Nephron progenitor cell (in vitro differentiated cells): ENCODE measurements around the gene HEBP2.

ENCODE experiments used
- DNase-seq: peaks from one replicate; pipeline ENCODE4 v3.0.0; 2021
- H3K27ac Mint-ChIP-seq: 2 replicates; pipeline ENCODE4 v1.8.0; 2021; ENCODE audit warnings: mild to moderate bottlenecking, moderate library complexity, mixed read lengths
- H3K27me3 Mint-ChIP-seq: 2 replicates; pipeline ENCODE4 v1.8.0; 2021; ENCODE audit warnings: mild to moderate bottlenecking, low read depth, mixed read lengths; ENCODE audit not compliant: poor library complexity
- H3K36me3 Mint-ChIP-seq: 2 replicates; pipeline ENCODE4 v1.8.0; 2021; ENCODE audit warnings: low read depth, mixed read lengths
- H3K4me1 Mint-ChIP-seq: 2 replicates; pipeline ENCODE4 v1.8.0; 2021; ENCODE audit warnings: mixed read lengths
- H3K4me3 Mint-ChIP-seq: 2 replicates; pipeline ENCODE4 v1.8.0; 2021; ENCODE audit warnings: mild to moderate bottlenecking, moderate library complexity, mixed read lengths
- H3K9me3 Mint-ChIP-seq: 2 replicates; pipeline ENCODE4 v1.8.0; 2021; ENCODE audit warnings: mild to moderate bottlenecking, moderate library complexity, mixed read lengths
- CTCF ChIP-seq: fragments of 200-600 bp; sonication (generic); IDR thresholded peaks from 2 replicates; pipeline ENCODE4 v1.5.0; 2021; ENCODE audit warnings: antibody characterized with exemption

Gene HEBP2

GRCh38 chr6:138446821-138447220 is 42.8 kb downstream of the HEBP2 start:
- Mint-ChIP-seq H3K36me3 (peaks cover 15% of the 10 kb centered on the region), H3K4me1 (no peaks in the 10 kb centered on the region), H3K9me3 (no peaks in the 10 kb centered on the region), H3K27me3 (no peaks in the 10 kb centered on the region), H3K4me3 (no peak overlapping the region), H3K27ac (peak overlapping the region; percentile 68)
- DNase-seq = no peak
- TF ChIP-seq CTCF = no peak

DNA sequence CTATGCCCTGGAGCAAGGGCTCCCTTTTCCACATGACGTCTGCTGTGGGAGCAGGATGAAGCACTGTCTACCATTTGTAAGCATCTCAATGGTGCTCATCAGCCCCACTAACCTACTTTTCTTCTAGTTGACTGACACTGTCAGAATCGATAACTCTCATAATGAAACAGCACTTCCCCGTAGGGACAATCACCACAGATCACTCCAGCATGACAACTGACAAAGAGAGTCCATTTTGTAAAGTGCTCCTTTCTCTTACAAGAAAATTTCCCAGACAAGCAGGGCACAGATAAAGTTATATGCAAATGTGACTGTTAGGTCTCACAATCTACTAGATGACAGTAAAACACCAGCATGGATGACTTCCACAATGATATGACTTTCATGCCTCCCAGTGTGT is 46.4 kb downstream of the HEBP2 start:
- DNase-seq = no peak
- peaks cover 5% of the 10 kb centered on the region for H3K36me3 Mint-ChIP-seq
- H3K9me3 Mint-ChIP-seq = no peaks in the 10 kb centered on the region
- no peak for TF ChIP-seq CTCF
- no peaks in the 10 kb centered on the region for H3K27me3 Mint-ChIP-seq
- H3K4me1 Mint-ChIP-seq = no peaks in the 10 kb centered on the region
- peak overlapping the region; percentile 69 for H3K27ac Mint-ChIP-seq
- H3K4me3 Mint-ChIP-seq = no peak overlapping the region

GRCh38 chr6:138451043-138451442 is 47.0 kb downstream of the HEBP2 start:
- TF ChIP-seq CTCF = no peak

GRCh38 chr6:138454981-138455706 is 51.1 kb downstream of the HEBP2 start:
- no peaks in the 10 kb centered on the region for H3K27me3 Mint-ChIP-seq
- TF ChIP-seq CTCF = no peak
- no peak overlapping the region for H3K27ac Mint-ChIP-seq
- peaks cover 9% of the 10 kb centered on the region for H3K36me3 Mint-ChIP-seq
- no peak overlapping the region for H3K4me3 Mint-ChIP-seq
- no peak for DNase-seq
- H3K4me1 Mint-ChIP-seq = no peaks in the 10 kb centered on the region
- no peaks in the 10 kb centered on the region for H3K9me3 Mint-ChIP-seq

More at GRCh38 chr6:138451043-138451442, 47.0 kb downstream of the HEBP2 start:
- Mint-ChIP-seq H3K4me3 (no peak overlapping the region), H3K9me3 (no peaks in the 10 kb centered on the region), H3K36me3 (peaks cover 5% of the 10 kb centered on the region), H3K27ac (no peak overlapping the region), H3K27me3 (no peaks in the 10 kb centered on the region), H3K4me1 (no peaks in the 10 kb centered on the region)
- no peak for DNase-seq

- no peak for DNase-seq
- Mint-ChIP-seq H3K9me3 (no peaks in the 10 kb centered on the region), H3K4me1 (no peaks in the 10 kb centered on the region), H3K27me3 (no peaks in the 10 kb centered on the region), H3K27ac (no peak overlapping the region), H3K36me3 (peaks cover 13% of the 10 kb centered on the region), H3K4me3 (no peak overlapping the region)
- no peak for TF ChIP-seq CTCF
Measured at GRCh38 chr6:138455746-138456400, 51.9 kb downstream of the HEBP2 start.

DNA sequence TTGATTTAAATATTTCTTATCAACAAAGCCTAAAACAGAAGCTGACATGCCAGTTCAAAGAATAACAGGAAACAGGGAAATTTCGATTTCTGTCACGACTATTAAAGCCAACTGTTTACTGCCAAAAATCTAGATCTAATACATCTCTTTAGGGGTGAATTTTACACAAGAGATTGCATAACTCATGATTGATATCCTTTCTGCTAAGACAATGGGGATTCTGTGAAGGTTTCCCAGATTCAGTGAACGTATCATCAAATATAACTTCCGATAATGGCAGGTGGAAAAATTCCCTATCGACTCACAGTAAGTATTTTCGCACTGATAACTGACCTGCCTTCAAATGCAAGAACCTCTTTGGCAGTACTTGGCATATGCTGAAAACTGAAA is 52.4 kb downstream of the HEBP2 start:
- TF ChIP-seq CTCF = no peak
- H3K36me3 Mint-ChIP-seq = peaks cover 18% of the 10 kb centered on the region
- no peak for DNase-seq
- H3K9me3 Mint-ChIP-seq = no peaks in the 10 kb centered on the region
- no peak overlapping the region for H3K4me3 Mint-ChIP-seq
- H3K27me3 Mint-ChIP-seq = no peaks in the 10 kb centered on the region
- no peaks in the 10 kb centered on the region for H3K4me1 Mint-ChIP-seq
- H3K27ac Mint-ChIP-seq = no peak overlapping the region
